ENCODE data around the gene ABCB6. TPM values are rescaled to one million over a fixed set of nuclear protein-coding genes. Genes with fewer than 3 reads are reported as not detected.

Gene ABCB6
- total RNA-seq, 1 experiment from 2014 or later = 14.3 TPM

- Histone ChIP-seq H3K4me2 (ENCODE audit: low read depth, low read length, poor library complexity, severe bottlenecking) (peak overlapping the region; percentile 39), H3K79me2 (ENCODE audit: low read length) (peaks cover 43% of the 10 kb centered on the region)
Measured at GRCh38 chr2:219248845-219249202, 30.1 kb upstream of the ABCB6 start.

GRCh38 chr2:219247678-219248642, 29.2 kb upstream of the ABCB6 start:
- no peak for DNase-seq
- peaks cover 67% of the 10 kb centered on the region for H3K4me1 ChIP-seq (ENCODE audit: low read length)
- no peak overlapping the region for H3K4me2 ChIP-seq (ENCODE audit: low read depth, low read length, poor library complexity, severe bottlenecking)
- no peaks in the 10 kb centered on the region for H3K9me2 ChIP-seq (replicated peaks; ENCODE audit: insufficient read depth, low read length)
- H3K9ac ChIP-seq (ENCODE audit: low read length) = no peak overlapping the region
- H3K9me3 ChIP-seq (ENCODE audit: low read length) = no peaks in the 10 kb centered on the region
- H3K27ac ChIP-seq (ENCODE audit: low read length) = no peak overlapping the region
- H2AFZ ChIP-seq (ENCODE audit: low read length) = no peak overlapping the region
- peaks cover 19% of the 10 kb centered on the region; the same call in 1 of the 2 replicates for H4K20me1 ChIP-seq (ENCODE audit: insufficient read depth, low read depth, low read length)
- peaks cover 36% of the 10 kb centered on the region for H3K79me2 ChIP-seq (ENCODE audit: low read length)
- H3K27me3 ChIP-seq (ENCODE audit: low read length) = no peaks in the 10 kb centered on the region
- H3K36me3 ChIP-seq (ENCODE audit: insufficient read depth, low read length) = no peaks in the 10 kb centered on the region; the same call in 1 of the 2 replicates
- no peak overlapping the region for H3K4me3 ChIP-seq (ENCODE audit: low read length)

More at GRCh38 chr2:219248845-219249202, 30.1 kb upstream of the ABCB6 start:
- Histone ChIP-seq H3K9me2 (replicated peaks; ENCODE audit: insufficient read depth, low read length) (no peaks in the 10 kb centered on the region), H3K9me3 (ENCODE audit: low read length) (no peaks in the 10 kb centered on the region), H3K27ac (ENCODE audit: low read length) (peak overlapping the region; percentile 83), H3K27me3 (ENCODE audit: low read length) (no peaks in the 10 kb centered on the region), H3K4me1 (ENCODE audit: low read length) (peaks cover 73% of the 10 kb centered on the region), H2AFZ (ENCODE audit: low read length) (no peak overlapping the region), H4K20me1 (ENCODE audit: insufficient read depth, low read depth, low read length) (peaks cover 19% of the 10 kb centered on the region; the same call in 1 of the 2 replicates), H3K36me3 (ENCODE audit: insufficient read depth, low read length) (no peaks in the 10 kb centered on the region; the same call in 1 of the 2 replicates), H3K9ac (ENCODE audit: low read length) (peak overlapping the region; percentile 54; the same call in 1 of the 2 replicates), H3K4me3 (ENCODE audit: low read length) (peak overlapping the region; percentile 16; the same call in 1 of the 2 replicates)
- no peak for DNase-seq

GRCh38 chr2:219246559-219246958, 27.8 kb upstream of the ABCB6 start:
- Histone ChIP-seq H3K4me1 (ENCODE audit: low read length) (peaks cover 57% of the 10 kb centered on the region), H3K36me3 (ENCODE audit: insufficient read depth, low read length) (no peaks in the 10 kb centered on the region; the same call in 1 of the 2 replicates), H4K20me1 (ENCODE audit: insufficient read depth, low read depth, low read length) (peaks cover 10% of the 10 kb centered on the region; the same call in 1 of the 2 replicates), H3K27me3 (ENCODE audit: low read length) (no peaks in the 10 kb centered on the region), H3K27ac (ENCODE audit: low read length) (no peak overlapping the region), H3K9me3 (ENCODE audit: low read length) (no peaks in the 10 kb centered on the region), H3K4me2 (ENCODE audit: low read depth, low read length, poor library complexity, severe bottlenecking) (peak overlapping the region; percentile 96), H3K4me3 (ENCODE audit: low read length) (peak overlapping the region; percentile 94; the same call in 1 of the 2 replicates), H3K79me2 (ENCODE audit: low read length) (peaks cover 22% of the 10 kb centered on the region), H3K9ac (ENCODE audit: low read length) (peak overlapping the region; percentile 94), H2AFZ (ENCODE audit: low read length) (no peak overlapping the region), H3K9me2 (replicated peaks; ENCODE audit: insufficient read depth, low read length) (no peaks in the 10 kb centered on the region)
- no peak for DNase-seq

GRCh38 chr2:219245899-219246230, 27.1 kb upstream of the ABCB6 start:
- H3K36me3 ChIP-seq (ENCODE audit: insufficient read depth, low read length) = no peaks in the 10 kb centered on the region; the same call in 1 of the 2 replicates
- no peak for DNase-seq
- 0 out of 2 replicates have a peak, but pooled peaks cover 5% of the 10 kb centered on the region for H4K20me1 ChIP-seq (ENCODE audit: insufficient read depth, low read depth, low read length)
- H3K9ac ChIP-seq (ENCODE audit: low read length) = peak overlapping the region; percentile 94
- no peaks in the 10 kb centered on the region for H3K27me3 ChIP-seq (ENCODE audit: low read length)
- H3K27ac ChIP-seq (ENCODE audit: low read length) = peak overlapping the region; percentile 54
- H3K79me2 ChIP-seq (ENCODE audit: low read length) = peaks cover 16% of the 10 kb centered on the region
- no peaks in the 10 kb centered on the region for H3K9me3 ChIP-seq (ENCODE audit: low read length)
- H3K4me2 ChIP-seq (ENCODE audit: low read depth, low read length, poor library complexity, severe bottlenecking) = peak overlapping the region; percentile 96
- no peak overlapping the region; the same call in 1 of the 2 replicates for H2AFZ ChIP-seq (ENCODE audit: low read length)
- H3K9me2 ChIP-seq (replicated peaks; ENCODE audit: insufficient read depth, low read length) = no peaks in the 10 kb centered on the region
- H3K4me3 ChIP-seq (ENCODE audit: low read length) = peak overlapping the region; percentile 94
- H3K4me1 ChIP-seq (ENCODE audit: low read length) = peaks cover 50% of the 10 kb centered on the region

- Histone ChIP-seq H3K4me3 (ENCODE audit: low read length) (peak within 1 kb of the TSS; percentile 94), H3K9me3 (ENCODE audit: low read length) (no peaks in the 10 kb centered on the region), H3K9me2 (replicated peaks; ENCODE audit: insufficient read depth, low read length) (no peaks in the 10 kb centered on the region), H3K79me2 (ENCODE audit: low read length) (peaks cover 16% of the 10 kb centered on the region), H3K36me3 (ENCODE audit: insufficient read depth, low read length) (no peaks in the 10 kb centered on the region; the same call in 1 of the 2 replicates), H3K27me3 (ENCODE audit: low read length) (no peaks in the 10 kb centered on the region), H3K27ac (ENCODE audit: low read length) (peak within 1 kb of the TSS; percentile 54), H3K4me1 (ENCODE audit: low read length) (peaks cover 44% of the 10 kb centered on the region), H2AFZ (ENCODE audit: low read length) (peak within 1 kb of the TSS; percentile 91), H3K4me2 (ENCODE audit: low read depth, low read length, poor library complexity, severe bottlenecking) (peak within 1 kb of the TSS; percentile 96), H3K9ac (ENCODE audit: low read length) (peak within 1 kb of the TSS; percentile 94), H4K20me1 (ENCODE audit: insufficient read depth, low read depth, low read length) (0 out of 2 replicates have a peak, but pooled peaks cover 5% of the 10 kb centered on the region)
- DNase-seq = peak; percentile 97
Measured at GRCh38 chr2:219245148-219245898, 26.6 kb upstream of the ABCB6 start, which contains the start of the genes GLB1L and STK16. GLB1L (minus strand) TSS chr2:219245444; CDS start chr2:219243573, 1,871 bp downstream. STK16 (plus strand) TSS chr2:219245479; CDS start chr2:219246000, 521 bp downstream.

GRCh38 chr2:219244789-219245147, 26.0 kb upstream of the ABCB6 start:
- Histone ChIP-seq H2AFZ (ENCODE audit: low read length) (0 out of 2 replicates have a peak overlapping the region, but pooled peaks have one; percentile 13), H3K4me3 (ENCODE audit: low read length) (peak overlapping the region; percentile 94), H3K79me2 (ENCODE audit: low read length) (peaks cover 13% of the 10 kb centered on the region), H3K27me3 (ENCODE audit: low read length) (no peaks in the 10 kb centered on the region), H4K20me1 (ENCODE audit: insufficient read depth, low read depth, low read length) (no peaks in the 10 kb centered on the region), H3K27ac (ENCODE audit: low read length) (no peak overlapping the region), H3K9me3 (ENCODE audit: low read length) (no peaks in the 10 kb centered on the region), H3K36me3 (ENCODE audit: insufficient read depth, low read length) (no peaks in the 10 kb centered on the region; the same call in 1 of the 2 replicates), H3K9ac (ENCODE audit: low read length) (peak overlapping the region; percentile 94), H3K4me1 (ENCODE audit: low read length) (peaks cover 39% of the 10 kb centered on the region), H3K9me2 (replicated peaks; ENCODE audit: insufficient read depth, low read length) (no peaks in the 10 kb centered on the region), H3K4me2 (ENCODE audit: low read depth, low read length, poor library complexity, severe bottlenecking) (peak overlapping the region; percentile 96)
- DNase-seq = no peak

- no peaks in the 10 kb centered on the region; the same call in 1 of the 2 replicates for H3K36me3 ChIP-seq (ENCODE audit: insufficient read depth, low read length)
- H4K20me1 ChIP-seq (ENCODE audit: insufficient read depth, low read depth, low read length) = no peaks in the 10 kb centered on the region
- H3K4me1 ChIP-seq (ENCODE audit: low read length) = peaks cover 27% of the 10 kb centered on the region
- no peaks in the 10 kb centered on the region for H3K9me2 ChIP-seq (replicated peaks; ENCODE audit: insufficient read depth, low read length)
- no peak overlapping the region for H3K4me3 ChIP-seq (ENCODE audit: low read length)
- H3K27ac ChIP-seq (ENCODE audit: low read length) = no peak overlapping the region
- H3K27me3 ChIP-seq (ENCODE audit: low read length) = no peaks in the 10 kb centered on the region
- DNase-seq = no peak
- no peak overlapping the region for H2AFZ ChIP-seq (ENCODE audit: low read length)
- peaks cover 13% of the 10 kb centered on the region for H3K79me2 ChIP-seq (ENCODE audit: low read length)
- H3K9ac ChIP-seq (ENCODE audit: low read length) = no peak overlapping the region
- H3K9me3 ChIP-seq (ENCODE audit: low read length) = no peaks in the 10 kb centered on the region
- no peak overlapping the region for H3K4me2 ChIP-seq (ENCODE audit: low read depth, low read length, poor library complexity, severe bottlenecking)
Measured at GRCh38 chr2:219243291-219243761, 24.6 kb upstream of the ABCB6 start.
